K562 (cell line): ENCODE results near the gene TOMM6. TPM values are rescaled to one million over a fixed set of nuclear protein-coding genes. Genes with fewer than 3 reads are reported as not detected.

ENCODE experiments used
- ARID3A ChIP-seq: IDR thresholded peaks from 2 replicates; pipeline ENCODE4 v1.6.1; 2012; ENCODE audit warnings: low read depth, low read length, improper control_type of control experiment, borderline replicate concordance
- ATF1 ChIP-seq, 2 experiments: fragments of 450-650 bp in 1 of 2; IDR thresholded peaks; 2 replicates each; pipeline ENCODE4 v1.6.1; 2016; ENCODE audit warnings: missing compliant biosample characterization in 1 of 2, missing genetic modification characterization in 1 of 2
- CBX2 ChIP-seq: fragments of 200-600 bp; sonication (generic); IDR thresholded peaks from one replicate; pipeline ENCODE4 v1.6.1; 2012; ENCODE audit warnings: mild to moderate bottlenecking, low read length, inconsistent platforms; ENCODE audit not compliant: insufficient read depth, poor library complexity, severe bottlenecking
- FOXK2 ChIP-seq, 2 experiments: fragments of 450-650 bp; IDR thresholded peaks in 1 of 2; conservative IDR thresholded peaks in 1 of 2; 2 replicates each; pipeline ENCODE4 v1.6.1; 2016; ENCODE audit warnings: low read depth in 2 of 2, mild to moderate bottlenecking in 1 of 2
- MGA ChIP-seq: fragments of 450-650 bp; IDR thresholded peaks from 2 replicates; pipeline ENCODE4 v1.6.1; 2016; ENCODE audit warnings: mild to moderate bottlenecking, moderate library complexity
- MYC ChIP-seq, 2 experiments: fragments of 250-450 bp in 1 of 2; sonication (Bioruptor Pico) in 1 of 2; IDR thresholded peaks; 2 replicates each; pipeline versions ENCODE4 v1.5.1 to v1.6.1; 2012 to 2021; ENCODE audit warnings: low read depth in 2 of 2, borderline replicate concordance in 1 of 2, improper control_type of control experiment in 1 of 2, low read length in 1 of 2, mild to moderate bottlenecking in 1 of 2, moderate library complexity in 1 of 2
- ZMIZ1 ChIP-seq, 2 experiments: fragments of 150-350 bp in 1 of 2; IDR thresholded peaks; 2 replicates each; pipeline ENCODE4 v1.6.1; 2012 to 2016; ENCODE audit warnings: low read depth in 2 of 2, low read length in 2 of 2, mild to moderate bottlenecking in 1 of 2, moderate library complexity in 1 of 2
- polyA plus RNA-seq, 8 experiments: library from polyadenylated mRNA; depleted of rRNA in 4 of 8; stranded (reverse) in 5 of 8; unstranded in 3 of 8; fragments of >200 nt; fragmentation: Nextera tagmentation in 2 of 8; fragmentation: Illumina TruSeq in 1 of 8; extraction: Ambion mirVana in 2 of 8; extraction: Trizol in 1 of 8; gene quantifications; 2 replicates each; pipeline versions ENCODE4 v1.2.1 to v1.2.3, GENCODE V29; 2011 to 2014; ENCODE audit warnings: inconsistent platforms in 1 of 8, missing spikeins in 1 of 8
- total RNA-seq, 7 experiments: library from RNA; depleted of rRNA in 6 of 7; stranded (reverse); fragments of >200 nt in 6 of 7; fragmentation: Illumina TruSeq in 2 of 7; extraction: Trizol in 2 of 7; gene quantifications; 2 replicates each; pipeline versions ENCODE4 v1.2.1 to v1.2.3, GENCODE V29; 2011 to 2021; ENCODE audit warnings: low replicate concordance in 1 of 7

Gene TOMM6
- total and polyA plus RNA-seq, 9 of the 15 experiments (the other 6 are each of a cell fraction or from before 2014, with no cell fraction given): 380 to 2,097 (median 1,065) TPM

GRCh38 chr6:41779788-41780550 is 7.5 kb upstream of the TOMM6 start, which contains the start of gene FRS3 (continued):
- TF ChIP-seq MGA (no peak), CBX2 (no peak), FOXK2 (conservative IDR thresholded peaks at IDR 0.05 in 1 of 2, IDR thresholded peaks at IDR 0.05 in 1 of 2; ENCODE audit: low read depth in 2 of 2) (peak; percentile 18 to 46; a peak in 3 of 4 replicates), MYC (IDR thresholded peaks at IDR 0.05; ENCODE audit: low read depth, low read length) (peak; percentile 86), MYC (CRISPR knock-in tag; IDR thresholded peaks at IDR 0.05; ENCODE audit: borderline replicate concordance, low read depth) (no peak), ATF1 (CRISPR knock-in tag; IDR thresholded peaks at IDR 0.05) (no peak), ATF1 (tag; IDR thresholded peaks at IDR 0.05) (0 out of 2 replicates have a peak, but pooled peaks have one; percentile 21), ZMIZ1 (IDR thresholded peaks at IDR 0.05; ENCODE audit: low read depth in 2 of 2, low read length in 2 of 2) (0 out of 4 replicates have a peak, but pooled peaks of 1 of the 2 experiments have one; percentile 60), ARID3A (peak; percentile 58; the same call in 1 of the 2 replicates)
